Activated T-helper 2 cell treated with anti-CD3 and anti-CD28 coated beads, Interferon-gamma antibody, Interleukin-2, Interleukin-4, amounts not matched to agents 10 μg/mL and 5 μg/mL and 100 μg/mL, durations not matched to agents 14 hours and 24 hours and 36 hours (primary cell): ENCODE data around the gene F5. TPM values are rescaled to one million over a fixed set of nuclear protein-coding genes. Genes with fewer than 3 reads are reported as not detected.
A peak's percentile ranks its signal among the peaks of the same experiment; 100 is the strongest.
"Not testable (repeated sequence)": the region's sequence is repeated elsewhere in the genome, so short reads cannot be mapped to it uniquely, and the experiment has no call there.

ENCODE experiments used
- DNase-seq: peaks from one replicate; pipeline ENCODE4 v3.0.0; 2021; ENCODE audit warnings: low spot score
- H3K27ac Mint-ChIP-seq: one replicate; pipeline ENCODE4 v1.8.0; 2021; ENCODE audit warnings: mixed read lengths
- H3K27me3 Mint-ChIP-seq: one replicate; pipeline ENCODE4 v1.8.0; 2021; ENCODE audit warnings: low read depth, mixed read lengths
- H3K36me3 Mint-ChIP-seq: one replicate; pipeline ENCODE4 v1.8.0; 2021; ENCODE audit warnings: low read depth, mixed read lengths
- H3K4me1 Mint-ChIP-seq: one replicate; pipeline ENCODE4 v1.8.0; 2021; ENCODE audit warnings: low read depth, mixed read lengths
- H3K4me3 Mint-ChIP-seq: one replicate; pipeline ENCODE4 v1.8.0; 2021; ENCODE audit warnings: low read depth, mild to moderate bottlenecking, moderate library complexity, mixed read lengths
- H3K9me3 Mint-ChIP-seq: one replicate; pipeline ENCODE4 v1.8.0; 2021; ENCODE audit warnings: mixed read lengths
- intact Hi-C: fragments of 100-400 bp; cut with micrococcal nuclease; formaldehyde crosslinking; loops from one replicate; pipeline ENCODE4 v1.15.1; 2023
- total RNA-seq: library from RNA; stranded (reverse); gene quantifications from 2 replicates; pipeline ENCODE4 v1.2.3, GENCODE V29; 2022

Gene F5
- total RNA-seq, 1 donor from 2014 or later: 26.0 TPM

GRCh38 chr1:169557131-169557530 lies 29.1 kb downstream of the F5 start:
- Mint-ChIP-seq H3K4me1 (peaks cover 2% of the 10 kb centered on the region), H3K36me3 (peaks cover 74% of the 10 kb centered on the region), H3K27ac (no peak overlapping the region), H3K27me3 (no peaks in the 10 kb centered on the region), H3K9me3 (no peaks in the 10 kb centered on the region), H3K4me3 (no peak overlapping the region)
- DNase-seq: no peak
- intact Hi-C loops: no loop called here

- Mint-ChIP-seq H3K27ac (no peak overlapping the region), H3K36me3 (peaks cover 68% of the 10 kb centered on the region), H3K4me3 (no peak overlapping the region), H3K4me1 (peaks cover 11% of the 10 kb centered on the region), H3K27me3 (no peaks in the 10 kb centered on the region), H3K9me3 (no peaks in the 10 kb centered on the region)
- no peak for DNase-seq
- intact Hi-C loops: loop anchor here (1.0 kb wide), 2 partner anchors 162 to 259 kb away; no protein-coding TSS in a partner anchor
These were observed 36.0 kb downstream of the F5 start for GRCh38 chr1:169550294-169550693.

GRCh38 chr1:169548282-169548681 lies 38.0 kb downstream of the F5 start:
- Mint-ChIP-seq H3K4me3 (no peak overlapping the region), H3K27me3 (no peaks in the 10 kb centered on the region), H3K36me3 (peaks cover 58% of the 10 kb centered on the region), H3K27ac (no peak overlapping the region), H3K4me1 (peaks cover 11% of the 10 kb centered on the region), H3K9me3 (no peaks in the 10 kb centered on the region)
- intact Hi-C loops: no loop called here
- DNase-seq: no peak

- intact Hi-C loops: loop anchor here (1.0 kb wide), 4 partner anchors 61 to 943 kb away; partner anchors contain the start of gene SLC19A2
- H3K4me3 Mint-ChIP-seq: no peak overlapping the region
These were observed 39.9 kb downstream of the F5 start for GRCh38 chr1:169546087-169546995.

GRCh38 chr1:169545472-169545871 lies 40.8 kb downstream of the F5 start:
- H3K27ac Mint-ChIP-seq: no peak overlapping the region
- H3K36me3 Mint-ChIP-seq: peaks cover 48% of the 10 kb centered on the region
- peaks cover 5% of the 10 kb centered on the region for H3K4me1 Mint-ChIP-seq
- intact Hi-C loops: no loop called here
- no peaks in the 10 kb centered on the region for H3K9me3 Mint-ChIP-seq
- no peak for DNase-seq
- H3K27me3 Mint-ChIP-seq: no peaks in the 10 kb centered on the region
- no peak overlapping the region for H3K4me3 Mint-ChIP-seq

More at GRCh38 chr1:169546087-169546995, 39.9 kb downstream of the F5 start:
- H3K27ac Mint-ChIP-seq: peak overlapping the region; percentile 28
- H3K27me3 Mint-ChIP-seq: no peaks in the 10 kb centered on the region
- H3K4me1 Mint-ChIP-seq: peaks cover 9% of the 10 kb centered on the region
- H3K36me3 Mint-ChIP-seq: peaks cover 56% of the 10 kb centered on the region
- H3K9me3 Mint-ChIP-seq: no peaks in the 10 kb centered on the region
- peak; percentile 36 for DNase-seq

- intact Hi-C loops: no loop called here
- no peak for DNase-seq
- Mint-ChIP-seq H3K36me3 (peaks cover 40% of the 10 kb centered on the region), H3K27ac (no peak overlapping the region), H3K4me3 (no peak overlapping the region), H3K9me3 (no peaks in the 10 kb centered on the region), H3K4me1 (no peaks in the 10 kb centered on the region), H3K27me3 (no peaks in the 10 kb centered on the region)
These were observed 47.0 kb downstream of the F5 start for GRCh38 chr1:169538998-169539871.

- DNase-seq: no peak
- Mint-ChIP-seq H3K4me1 (peaks cover under 1% of the 10 kb centered on the region), H3K27me3 (no peaks in the 10 kb centered on the region), H3K27ac (no peak overlapping the region), H3K9me3 (no peaks in the 10 kb centered on the region), H3K4me3 (no peak overlapping the region), H3K36me3 (peaks cover 58% of the 10 kb centered on the region)
- intact Hi-C loops: no loop called here
These were observed 51.6 kb downstream of the F5 start for GRCh38 chr1:169534653-169535052.

GRCh38 chr1:169533528-169534190 lies 52.6 kb downstream of the F5 start:
- H3K27ac Mint-ChIP-seq, H3K27me3 Mint-ChIP-seq, intact Hi-C loops, H3K9me3 Mint-ChIP-seq, DNase-seq, H3K4me3 Mint-ChIP-seq: not testable (repeated sequence)
- H3K36me3 Mint-ChIP-seq: peaks cover 63% of the 10 kb centered on the region
- H3K4me1 Mint-ChIP-seq: peaks cover 10% of the 10 kb centered on the region

- no peak overlapping the region for H3K4me3 Mint-ChIP-seq
- intact Hi-C loops: no loop called here
- peaks cover 80% of the 10 kb centered on the region for H3K36me3 Mint-ChIP-seq
- no peaks in the 10 kb centered on the region for H3K27me3 Mint-ChIP-seq
- no peak overlapping the region for H3K27ac Mint-ChIP-seq
- H3K4me1 Mint-ChIP-seq: peaks cover 17% of the 10 kb centered on the region
- no peaks in the 10 kb centered on the region for H3K9me3 Mint-ChIP-seq
- DNase-seq: no peak
These were observed 55.8 kb downstream of the F5 start for GRCh38 chr1:169530448-169530847.

- Mint-ChIP-seq H3K9me3 (no peaks in the 10 kb centered on the region), H3K4me1 (peaks cover 17% of the 10 kb centered on the region), H3K27me3 (no peaks in the 10 kb centered on the region), H3K36me3 (peaks cover 85% of the 10 kb centered on the region), H3K27ac (no peak overlapping the region), H3K4me3 (peak overlapping the region; percentile 31)
- no peak for DNase-seq
- intact Hi-C loops: no loop called here
These were observed 57.1 kb downstream of the F5 start for GRCh38 chr1:169529068-169529642.

- H3K27me3 Mint-ChIP-seq: no peaks in the 10 kb centered on the region
- peak overlapping the region; percentile 31 for H3K4me3 Mint-ChIP-seq
- H3K4me1 Mint-ChIP-seq: peaks cover 17% of the 10 kb centered on the region
- peaks cover 85% of the 10 kb centered on the region for H3K36me3 Mint-ChIP-seq
- H3K27ac Mint-ChIP-seq: no peak overlapping the region
- DNase-seq: no peak
- intact Hi-C loops: no loop called here
- H3K9me3 Mint-ChIP-seq: no peaks in the 10 kb centered on the region
These were observed 57.8 kb downstream of the F5 start for GRCh38 chr1:169528215-169529067.
